ENCODE data around the gene ATXN7. TPM values are rescaled to one million over a fixed set of nuclear protein-coding genes. Genes with fewer than 3 reads are reported as not detected.
A peak's percentile ranks its signal among the peaks of the same experiment; 100 is the strongest.

The ATXN7 gene
- 10 to 100 TPM in 3 of 4 donors, 1 to 10 TPM in 1; 6.1 to 28.2 (median 20.2) TPM for total RNA-seq

DNA sequence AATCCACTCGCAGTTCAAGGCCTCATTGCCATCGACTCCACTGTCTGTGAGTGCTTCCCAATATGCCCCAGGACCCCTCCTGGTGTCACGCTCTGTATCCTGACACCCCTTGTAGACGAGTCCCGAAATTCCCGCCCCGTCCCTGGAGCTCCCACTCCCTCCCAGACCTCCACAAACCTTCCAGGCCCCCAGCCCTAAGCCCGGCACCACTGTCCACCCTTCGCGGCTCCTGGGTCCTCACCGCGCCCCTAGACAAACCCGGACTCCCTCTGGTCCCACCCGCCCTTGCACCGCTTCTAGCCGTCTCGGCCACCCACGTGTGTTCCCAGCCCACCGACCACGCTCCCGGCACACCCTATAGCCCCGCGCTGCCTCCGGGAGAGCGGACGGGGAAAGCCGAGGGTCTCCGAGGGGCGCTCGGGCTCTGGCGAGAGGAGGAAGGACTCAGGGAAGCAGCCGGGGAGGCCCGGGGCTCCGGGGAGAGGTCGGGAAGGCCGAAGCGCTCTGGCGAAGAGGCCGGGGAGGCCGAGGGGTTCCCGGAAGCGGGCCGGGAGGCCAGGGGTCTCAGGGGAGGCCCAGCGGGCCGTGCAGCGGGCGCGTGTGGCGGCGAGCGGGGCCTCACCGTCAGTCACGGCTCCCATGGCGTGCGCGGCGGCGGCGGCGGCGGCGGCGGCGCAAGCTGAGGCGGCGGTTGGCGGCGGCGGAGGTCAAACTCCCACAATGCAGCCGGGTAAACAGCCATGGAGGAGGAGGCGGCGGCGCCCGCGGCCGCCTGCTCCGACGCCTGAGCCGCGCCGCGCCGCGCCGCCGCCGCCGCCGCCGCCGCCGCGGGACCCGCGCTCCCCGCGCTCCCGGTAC is at the start of gene ATXN7, which contains the start of gene THOC7:
Gene ATXN7, plus strand, starts transcription at position 718 of the 858 bp plus-strand sequence. CDS start 48,732 bp downstream, outside the sequence.
Gene THOC7, minus strand, starts transcription at position 656 of the 858 bp plus-strand sequence. Its CDS starts 15 bp downstream, at position 641.
- intact Hi-C loops (cut with DNase I): no loop called here
- no peaks in the 10 kb centered on the region for H3K27me3 ChIP-seq
- peak in 2 of 4 donors; percentile 12 to 41 for TF ChIP-seq POLR2A (IDR thresholded peaks at IDR 0.05)
- TF ChIP-seq, protein P1, sequence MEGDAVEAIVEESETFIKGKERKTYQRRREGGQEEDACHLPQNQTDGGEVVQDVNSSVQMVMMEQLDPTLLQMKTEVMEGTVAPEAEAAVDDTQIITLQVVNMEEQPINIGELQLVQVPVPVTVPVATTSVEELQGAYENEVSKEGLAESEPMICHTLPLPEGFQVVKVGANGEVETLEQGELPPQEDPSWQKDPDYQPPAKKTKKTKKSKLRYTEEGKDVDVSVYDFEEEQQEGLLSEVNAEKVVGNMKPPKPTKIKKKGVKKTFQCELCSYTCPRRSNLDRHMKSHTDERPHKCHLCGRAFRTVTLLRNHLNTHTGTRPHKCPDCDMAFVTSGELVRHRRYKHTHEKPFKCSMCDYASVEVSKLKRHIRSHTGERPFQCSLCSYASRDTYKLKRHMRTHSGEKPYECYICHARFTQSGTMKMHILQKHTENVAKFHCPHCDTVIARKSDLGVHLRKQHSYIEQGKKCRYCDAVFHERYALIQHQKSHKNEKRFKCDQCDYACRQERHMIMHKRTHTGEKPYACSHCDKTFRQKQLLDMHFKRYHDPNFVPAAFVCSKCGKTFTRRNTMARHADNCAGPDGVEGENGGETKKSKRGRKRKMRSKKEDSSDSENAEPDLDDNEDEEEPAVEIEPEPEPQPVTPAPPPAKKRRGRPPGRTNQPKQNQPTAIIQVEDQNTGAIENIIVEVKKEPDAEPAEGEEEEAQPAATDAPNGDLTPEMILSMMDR (IDR thresholded peaks at IDR 0.05): no peak
- peaks cover 3 to 34% (median 15%) of the 10 kb centered on the region in 3 donors for H3K4me1 ChIP-seq
- peak within 1 kb of the TSS; percentile 94 to 99 (median 96) for H3K27ac ChIP-seq
- no peaks in the 10 kb centered on the region for H3K9me3 ChIP-seq
- WGBS, 2 donors: 0 to 1% methylated on average over 13 to 15 of the region's 98 CpGs
- peaks cover 0 to 9% (median 0%) of the 10 kb centered on the region in 3 donors for H3K36me3 ChIP-seq
- H3K4me3 ChIP-seq: peak within 1 kb of the TSS; percentile 97 to 99 (median 98)
- DNase-seq: no peak

DNA sequence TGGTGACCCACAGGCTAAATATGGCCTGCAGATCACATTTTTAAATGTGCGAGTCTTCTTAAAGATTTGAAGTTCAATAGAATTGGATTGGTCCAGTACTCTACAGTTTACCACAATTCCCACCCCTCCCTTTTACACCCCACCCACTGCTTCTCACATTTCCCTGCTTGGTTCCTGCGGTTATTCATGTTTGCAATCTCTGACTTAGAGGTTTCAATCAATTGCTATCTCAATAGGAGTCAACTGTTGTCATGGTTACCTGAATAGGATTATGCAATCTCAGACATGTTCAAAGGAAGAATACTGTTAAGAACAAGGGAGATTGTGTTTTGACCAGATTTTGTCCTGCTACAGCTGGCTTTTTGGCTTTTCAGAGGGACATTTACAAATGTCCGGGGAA is 49.4 kb upstream of the ATXN7 start:
- H3K36me3 ChIP-seq: no peaks in the 10 kb centered on the region

GRCh38 chr3:63817225-63817624 is 46.4 kb upstream of the ATXN7 start:
- H3K27me3 ChIP-seq: no peaks in the 10 kb centered on the region
- no peak overlapping the region for H3K27ac ChIP-seq
- no peaks in the 10 kb centered on the region for H3K36me3 ChIP-seq
- no peak for TF ChIP-seq POLR2A (IDR thresholded peaks at IDR 0.05)
- TF ChIP-seq, protein P1 (IDR thresholded peaks at IDR 0.05): no peak
- no peaks in the 10 kb centered on the region for H3K9me3 ChIP-seq
- peaks cover 0 to 4% (median 0%) of the 10 kb centered on the region in 3 donors for H3K4me1 ChIP-seq
- no peak for DNase-seq
- intact Hi-C loops (cut with DNase I): loop anchor here (5.0 kb wide), 1 partner anchor 470 kb away; no protein-coding TSS in a partner anchor
- no peak overlapping the region for H3K4me3 ChIP-seq
- 84 to 88% methylated on average over 5 of the region's 5 CpGs for WGBS, 2 donors

More for the DNA sequence above, 49.4 kb upstream of the ATXN7 start:
- Histone ChIP-seq H3K4me1 (peaks cover 0 to 4% (median 0%) of the 10 kb centered on the region in 3 donors), H3K9me3 (no peaks in the 10 kb centered on the region), H3K27ac (no peak overlapping the region), H3K27me3 (no peaks in the 10 kb centered on the region), H3K4me3 (no peak overlapping the region)
- intact Hi-C loops (cut with DNase I): no loop called here
- no peak for DNase-seq
- TF ChIP-seq POLR2A (IDR thresholded peaks at IDR 0.05): no peak
- TF ChIP-seq, protein P1 (IDR thresholded peaks at IDR 0.05): no peak
- 60 to 84% methylated on average over 3 of the region's 3 CpGs for WGBS, 2 donors

DNA sequence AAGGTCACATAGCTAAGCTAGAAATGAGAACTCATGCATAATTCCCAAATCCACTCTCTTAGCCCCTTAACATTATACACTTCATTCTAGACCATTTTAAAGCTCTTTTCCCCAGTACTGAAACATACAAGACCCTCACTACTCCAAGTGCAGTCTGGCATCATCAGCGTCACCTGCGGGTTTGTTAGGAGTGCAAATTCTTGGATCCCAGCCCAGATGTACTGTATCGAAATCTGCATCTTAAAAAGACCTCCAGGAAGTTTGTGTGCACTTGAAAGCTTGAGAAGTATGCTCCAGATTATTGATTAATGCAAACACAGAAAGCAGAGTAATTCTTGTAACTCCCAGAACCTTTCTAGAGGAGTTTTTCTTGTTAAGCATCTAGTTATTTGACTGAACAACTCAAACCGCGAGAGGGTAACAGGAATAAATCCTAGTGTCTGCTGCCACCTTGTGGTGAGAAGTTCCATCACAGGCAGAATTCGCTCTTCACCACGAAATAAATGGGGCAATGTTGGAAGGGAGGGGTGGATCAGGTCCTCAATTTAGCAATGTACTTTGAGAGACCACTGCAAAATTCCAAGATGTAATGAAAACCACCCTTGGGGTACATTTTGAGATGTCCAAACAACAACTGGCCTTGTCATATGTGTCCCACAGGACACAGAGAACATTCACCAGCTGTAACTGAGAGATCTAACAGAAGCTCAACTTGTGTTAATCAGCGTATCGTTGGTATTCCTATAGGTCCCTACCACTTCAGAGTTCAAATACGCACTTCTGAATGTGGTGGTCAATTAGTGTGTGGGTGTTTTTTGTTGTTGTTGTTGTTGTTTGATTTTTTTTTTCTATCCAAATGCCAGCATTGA is 45.2 kb upstream of the ATXN7 start:
- Histone ChIP-seq H3K27me3 (no peaks in the 10 kb centered on the region), H3K4me1 (peaks cover 0 to 6% (median 0%) of the 10 kb centered on the region in 3 donors), H3K36me3 (no peaks in the 10 kb centered on the region), H3K9me3 (no peaks in the 10 kb centered on the region), H3K4me3 (no peak overlapping the region), H3K27ac (no peak overlapping the region)
- intact Hi-C loops (cut with DNase I): loop anchor here (5.0 kb wide), 1 partner anchor 471 kb away; no protein-coding TSS in a partner anchor
- WGBS, 2 donors: 25 to 30% methylated on average over 10 of the region's 10 CpGs
- TF ChIP-seq POLR2A (IDR thresholded peaks at IDR 0.05): no peak
- TF ChIP-seq, protein P1 (IDR thresholded peaks at IDR 0.05): peak; percentile 79 to 90 (median 87)
- DNase-seq: no peak

Data from esophagus squamous epithelium (tissue), 5 donors.